HepG2 (cell line): ENCODE results near the gene DEDD2. TPM values are rescaled to one million over a fixed set of nuclear protein-coding genes. Genes with fewer than 3 reads are reported as not detected.

Experiments
- ARID5B ChIP-seq: IDR thresholded peaks from 2 replicates; pipeline ENCODE4 v1.4.0; 2020; ENCODE audit warnings: mild to moderate bottlenecking, missing genetic modification reagents
- CEBPG ChIP-seq: IDR thresholded peaks from 2 replicates; pipeline ENCODE4 v1.6.1; 2016
- DBP ChIP-seq: sonication (generic); formaldehyde crosslinking; IDR thresholded peaks from 2 replicates; pipeline ENCODE4 v1.4.0; 2020; ENCODE audit warnings: missing genetic modification reagents; ENCODE audit errors: not compliant biosample characterization
- FIP1L1 ChIP-seq: fragments of 200-400 bp; formaldehyde crosslinking; IDR thresholded peaks from 2 replicates; pipeline ENCODE4 v1.6.1; 2018; ENCODE audit warnings: low read depth, mild to moderate bottlenecking, low read length, moderate library complexity, borderline replicate concordance; ENCODE audit not compliant: insufficient read depth
- FLYWCH1 ChIP-seq: sonication (generic); formaldehyde crosslinking; IDR thresholded peaks from 2 replicates; pipeline ENCODE4 v1.8.1; 2023; ENCODE audit warnings: mild to moderate bottlenecking, missing genetic modification reagents
- GMEB1 ChIP-seq: sonication (generic); formaldehyde crosslinking; IDR thresholded peaks from 2 replicates; pipeline ENCODE4 v1.5.1; 2020; ENCODE audit warnings: missing genetic modification reagents, mild to moderate bottlenecking, borderline replicate concordance
- KLF6 ChIP-seq: IDR thresholded peaks from 2 replicates; pipeline ENCODE4 v1.8.0; 2016; ENCODE audit warnings: missing biosample characterization, missing genetic modification reagents
- RFX3 ChIP-seq: IDR thresholded peaks from 2 replicates; pipeline ENCODE4 v1.6.1; 2016; ENCODE audit warnings: missing biosample characterization, missing genetic modification reagents
- SP140L ChIP-seq: sonication (generic); formaldehyde crosslinking; IDR thresholded peaks from 2 replicates; pipeline ENCODE4 v1.4.0; 2020; ENCODE audit warnings: missing genetic modification reagents, borderline replicate concordance
- SP4 ChIP-seq: sonication (generic); formaldehyde crosslinking; IDR thresholded peaks from 2 replicates; pipeline ENCODE4 v1.8.1; 2023; ENCODE audit warnings: mild to moderate bottlenecking, missing genetic modification reagents
- TOE1 ChIP-seq: sonication (generic); formaldehyde crosslinking; IDR thresholded peaks from 2 replicates; pipeline ENCODE4 v1.4.0; 2020; ENCODE audit warnings: mild to moderate bottlenecking, missing genetic modification reagents
- ZFP36L1 ChIP-seq: sonication (generic); formaldehyde crosslinking; IDR thresholded peaks from 2 replicates; pipeline ENCODE4 v1.8.0; 2022; ENCODE audit warnings: mild to moderate bottlenecking, missing genetic modification reagents, moderate library complexity
- ZFP82 ChIP-seq: sonication (generic); formaldehyde crosslinking; IDR thresholded peaks from 2 replicates; pipeline ENCODE4 v1.5.1; 2020; ENCODE audit warnings: mild to moderate bottlenecking, missing genetic modification reagents, borderline replicate concordance
- ZNF124 ChIP-seq: sonication (generic); formaldehyde crosslinking; IDR thresholded peaks from 2 replicates; pipeline ENCODE4 v1.4.0; 2020; ENCODE audit warnings: missing genetic modification reagents
- ZNF841 ChIP-seq: sonication (generic); formaldehyde crosslinking; IDR thresholded peaks from 2 replicates; pipeline ENCODE4 v1.8.1; 2023; ENCODE audit warnings: missing genetic modification reagents, borderline replicate concordance
- ZNF883 ChIP-seq: sonication (generic); formaldehyde crosslinking; IDR thresholded peaks from 2 replicates; pipeline ENCODE4 v1.5.1; 2020; ENCODE audit warnings: mild to moderate bottlenecking, missing genetic modification reagents; ENCODE audit errors: not compliant biosample characterization
- polyA plus RNA-seq, 8 experiments: library from polyadenylated mRNA; depleted of rRNA in 3 of 8; stranded (reverse) in 7 of 8; unstranded in 1 of 8; fragments of >200 nt; fragmentation: Illumina TruSeq in 4 of 8; extraction: Trizol in 4 of 8; gene quantifications; 2 replicates each; pipeline versions ENCODE4 v1.2.1 to v1.2.3, GENCODE V29; 2011 to 2016; ENCODE audit warnings: low read depth in 4 of 8, missing spikeins in 1 of 8, mixed read lengths in 1 of 8; ENCODE audit not compliant: insufficient read depth in 1 of 8
- total RNA-seq, 5 experiments: library from RNA; depleted of rRNA; stranded (reverse); fragments of >200 nt; fragmentation: Illumina TruSeq; extraction: Trizol; gene quantifications; 2 replicates each; pipeline ENCODE4 v1.2.3, GENCODE V29; 2016; ENCODE audit warnings: low read depth in 1 of 5
- TF ChIP-seq, protein P1 (sequence below): sonication (generic); formaldehyde crosslinking; IDR thresholded peaks from 2 replicates; pipeline ENCODE4 v1.4.0; 2020; ENCODE audit warnings: missing genetic modification reagents

DEDD2 gene
- total and polyA plus RNA-seq, 2 of the 13 experiments (the other 11 are each of a cell fraction or from before 2014, with no cell fraction given) = 19.2 to 24.7 TPM

DNA sequence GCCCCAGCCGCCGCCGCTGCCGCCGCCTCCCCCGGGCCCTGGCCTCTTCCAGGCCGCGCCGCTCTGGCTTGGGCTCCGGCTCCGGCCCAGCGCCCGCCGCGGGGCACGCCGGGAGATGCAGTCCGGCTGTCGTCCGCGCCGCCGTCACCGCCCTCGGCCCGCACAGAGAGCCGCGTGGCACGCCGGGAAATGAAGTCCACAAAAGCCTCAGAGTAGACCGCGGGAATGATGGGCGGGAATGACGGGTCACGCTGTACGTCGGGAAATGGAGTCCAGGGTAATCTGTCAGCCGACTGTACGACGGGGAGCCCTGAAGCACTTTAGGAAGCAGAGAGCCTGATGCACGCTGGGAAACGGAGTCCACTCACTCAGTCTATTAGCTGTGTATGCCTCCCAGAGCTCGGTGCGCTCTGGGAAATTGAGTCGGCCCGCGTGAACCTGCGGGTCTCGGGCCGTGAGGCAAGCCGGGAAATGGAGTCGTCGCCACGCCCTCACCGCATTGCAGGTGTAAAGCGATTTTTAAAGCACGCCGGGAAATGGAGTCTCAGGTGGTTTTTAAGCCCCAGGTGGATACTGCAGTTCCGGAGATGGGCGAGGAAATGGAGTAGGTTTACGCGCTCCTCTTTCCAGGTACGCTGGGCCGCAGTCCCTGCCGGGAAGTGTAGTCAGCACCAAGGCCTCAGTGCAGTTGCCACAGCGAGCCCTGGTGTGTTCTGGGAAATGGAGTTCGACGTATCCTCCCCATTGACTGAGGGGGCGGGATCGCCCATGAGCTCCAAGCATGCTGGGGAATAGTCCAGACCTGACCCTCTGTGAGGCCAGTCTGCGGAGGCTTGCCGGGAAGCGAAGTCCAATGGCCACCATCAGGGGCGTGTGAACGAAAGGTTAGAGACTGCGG, 25.3 kb upstream of the DEDD2 start, which contains the start of gene GSK3A (continued):
- peak; percentile 78 for TF ChIP-seq DBP (CRISPR knock-in tag)
- TF ChIP-seq CEBPG (CRISPR knock-in tag) = peak; percentile 83
- TF ChIP-seq SP4 = peak; percentile 66
- TF ChIP-seq RFX3 = no peak; the same call in 1 of the 2 replicates
- TF ChIP-seq ZNF124 = peak; percentile 25; the same call in 1 of the 2 replicates
- TF ChIP-seq ZFP82 = peak; percentile 43; the same call in 1 of the 2 replicates
- no peak for TF ChIP-seq FLYWCH1
- TF ChIP-seq FIP1L1 = 0 out of 2 replicates have a peak, but pooled peaks have one; percentile 23
- no peak for TF ChIP-seq SP140L (CRISPR knock-in tag)
- no peak; the same call in 1 of the 2 replicates for TF ChIP-seq ARID5B
- TF ChIP-seq, protein P1, sequence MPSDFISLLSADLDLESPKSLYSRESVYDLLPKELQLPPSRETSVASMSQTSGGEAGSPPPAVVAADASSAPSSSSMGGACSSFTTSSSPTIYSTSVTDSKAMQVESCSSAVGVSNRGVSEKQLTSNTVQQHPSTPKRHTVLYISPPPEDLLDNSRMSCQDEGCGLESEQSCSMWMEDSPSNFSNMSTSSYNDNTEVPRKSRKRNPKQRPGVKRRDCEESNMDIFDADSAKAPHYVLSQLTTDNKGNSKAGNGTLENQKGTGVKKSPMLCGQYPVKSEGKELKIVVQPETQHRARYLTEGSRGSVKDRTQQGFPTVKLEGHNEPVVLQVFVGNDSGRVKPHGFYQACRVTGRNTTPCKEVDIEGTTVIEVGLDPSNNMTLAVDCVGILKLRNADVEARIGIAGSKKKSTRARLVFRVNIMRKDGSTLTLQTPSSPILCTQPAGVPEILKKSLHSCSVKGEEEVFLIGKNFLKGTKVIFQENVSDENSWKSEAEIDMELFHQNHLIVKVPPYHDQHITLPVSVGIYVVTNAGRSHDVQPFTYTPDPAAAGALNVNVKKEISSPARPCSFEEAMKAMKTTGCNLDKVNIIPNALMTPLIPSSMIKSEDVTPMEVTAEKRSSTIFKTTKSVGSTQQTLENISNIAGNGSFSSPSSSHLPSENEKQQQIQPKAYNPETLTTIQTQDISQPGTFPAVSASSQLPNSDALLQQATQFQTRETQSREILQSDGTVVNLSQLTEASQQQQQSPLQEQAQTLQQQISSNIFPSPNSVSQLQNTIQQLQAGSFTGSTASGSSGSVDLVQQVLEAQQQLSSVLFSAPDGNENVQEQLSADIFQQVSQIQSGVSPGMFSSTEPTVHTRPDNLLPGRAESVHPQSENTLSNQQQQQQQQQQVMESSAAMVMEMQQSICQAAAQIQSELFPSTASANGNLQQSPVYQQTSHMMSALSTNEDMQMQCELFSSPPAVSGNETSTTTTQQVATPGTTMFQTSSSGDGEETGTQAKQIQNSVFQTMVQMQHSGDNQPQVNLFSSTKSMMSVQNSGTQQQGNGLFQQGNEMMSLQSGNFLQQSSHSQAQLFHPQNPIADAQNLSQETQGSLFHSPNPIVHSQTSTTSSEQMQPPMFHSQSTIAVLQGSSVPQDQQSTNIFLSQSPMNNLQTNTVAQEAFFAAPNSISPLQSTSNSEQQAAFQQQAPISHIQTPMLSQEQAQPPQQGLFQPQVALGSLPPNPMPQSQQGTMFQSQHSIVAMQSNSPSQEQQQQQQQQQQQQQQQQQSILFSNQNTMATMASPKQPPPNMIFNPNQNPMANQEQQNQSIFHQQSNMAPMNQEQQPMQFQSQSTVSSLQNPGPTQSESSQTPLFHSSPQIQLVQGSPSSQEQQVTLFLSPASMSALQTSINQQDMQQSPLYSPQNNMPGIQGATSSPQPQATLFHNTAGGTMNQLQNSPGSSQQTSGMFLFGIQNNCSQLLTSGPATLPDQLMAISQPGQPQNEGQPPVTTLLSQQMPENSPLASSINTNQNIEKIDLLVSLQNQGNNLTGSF (CRISPR knock-in tag) = no peak
- TF ChIP-seq GMEB1 = peak; percentile 98
- TF ChIP-seq ZFP36L1 = no peak
- TF ChIP-seq ZNF883 (CRISPR knock-in tag) = no peak
- TF ChIP-seq TOE1 = no peak
- TF ChIP-seq ZNF841 (CRISPR knock-in tag) = no peak
- TF ChIP-seq KLF6 = 0 out of 2 replicates have a peak, but pooled peaks have one; percentile 60
